Measurements from ENCODE around the gene DDX11. TPM values are rescaled to one million over a fixed set of nuclear protein-coding genes. Genes with fewer than 3 reads are reported as not detected.
"Not testable (repeated sequence)": the region's sequence is repeated elsewhere in the genome, so short reads cannot be mapped to it uniquely, and the experiment has no call there.

DDX11 gene
- total and polyA plus RNA-seq, 5 donors: 5.4 to 16.5 (median 7.8) TPM

GRCh38 chr12:31122481-31122880, 48.8 kb downstream of the DDX11 start:
- intact Hi-C loops (cut with DNase I): no loop called here

GRCh38 chr12:31124158-31124557, 50.5 kb downstream of the DDX11 start:
- intact Hi-C loops (cut with DNase I); H3K27ac ChIP-seq (ENCODE audit: low read length); H3K9me3 ChIP-seq (ENCODE audit: control insufficient read depth, low read length); H3K27me3 ChIP-seq (ENCODE audit: control insufficient read depth, insufficient read depth); H3K4me1 ChIP-seq (ENCODE audit: control insufficient read depth, insufficient read depth, low read length); H3K4me3 ChIP-seq (ENCODE audit: low read length); ATAC-seq; DNase-seq: not testable (repeated sequence)
- 54% methylated on average over 8 of the region's 8 CpGs for WGBS

More at GRCh38 chr12:31122481-31122880, 48.8 kb downstream of the DDX11 start:
- ATAC-seq (no peak), DNase-seq (peak in 1 of 3 donors; percentile 30)
- Histone ChIP-seq H3K4me3 (ENCODE audit: low read length) (no peak overlapping the region), H3K4me1 (ENCODE audit: control insufficient read depth, insufficient read depth, low read length) (no peaks in the 10 kb centered on the region), H3K9me3 (ENCODE audit: control insufficient read depth, low read length) (no peaks in the 10 kb centered on the region), H3K27me3 (ENCODE audit: control insufficient read depth, insufficient read depth) (no peaks in the 10 kb centered on the region), H3K27ac (ENCODE audit: low read length) (no peak overlapping the region)
- 71% methylated on average over 15 of the region's 19 CpGs for WGBS

DNA sequence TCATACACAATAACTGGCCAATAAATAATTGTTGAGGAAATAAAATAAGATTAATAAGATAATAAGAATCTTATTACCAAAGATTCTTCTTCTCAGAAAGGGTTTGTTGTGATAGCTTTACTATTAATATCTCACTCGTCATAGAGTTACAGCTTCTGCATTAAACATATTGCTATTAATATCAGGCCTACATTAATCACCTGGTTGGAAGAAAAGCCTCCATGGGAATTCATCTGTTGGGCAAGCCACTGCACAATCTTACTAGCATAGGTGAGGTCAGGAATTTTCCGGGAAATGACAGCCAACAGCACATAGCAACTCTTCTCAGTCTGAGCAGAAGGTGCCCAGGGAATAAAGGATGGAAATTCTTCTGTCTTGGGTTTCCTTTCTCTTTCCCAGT, 51.5 kb downstream of the DDX11 start:
- ATAC-seq; H3K27ac ChIP-seq (ENCODE audit: low read length); H3K4me3 ChIP-seq (ENCODE audit: low read length); intact Hi-C loops (cut with DNase I); H3K9me3 ChIP-seq (ENCODE audit: control insufficient read depth, low read length); H3K27me3 ChIP-seq (ENCODE audit: control insufficient read depth, insufficient read depth); H3K4me1 ChIP-seq (ENCODE audit: control insufficient read depth, insufficient read depth, low read length); DNase-seq: not testable (repeated sequence)
- 73% methylated on average over 2 of the region's 2 CpGs for WGBS

- H3K4me1 ChIP-seq (ENCODE audit: control insufficient read depth, insufficient read depth, low read length); H3K4me3 ChIP-seq (ENCODE audit: low read length); H3K27ac ChIP-seq (ENCODE audit: low read length); DNase-seq; intact Hi-C loops (cut with DNase I); ATAC-seq; H3K27me3 ChIP-seq (ENCODE audit: control insufficient read depth, insufficient read depth); H3K9me3 ChIP-seq (ENCODE audit: control insufficient read depth, low read length): not testable (repeated sequence)
- 77% methylated on average over 2 of the region's 4 CpGs for WGBS
Measured at GRCh38 chr12:31127209-31127848, 53.7 kb downstream of the DDX11 start.

DNA sequence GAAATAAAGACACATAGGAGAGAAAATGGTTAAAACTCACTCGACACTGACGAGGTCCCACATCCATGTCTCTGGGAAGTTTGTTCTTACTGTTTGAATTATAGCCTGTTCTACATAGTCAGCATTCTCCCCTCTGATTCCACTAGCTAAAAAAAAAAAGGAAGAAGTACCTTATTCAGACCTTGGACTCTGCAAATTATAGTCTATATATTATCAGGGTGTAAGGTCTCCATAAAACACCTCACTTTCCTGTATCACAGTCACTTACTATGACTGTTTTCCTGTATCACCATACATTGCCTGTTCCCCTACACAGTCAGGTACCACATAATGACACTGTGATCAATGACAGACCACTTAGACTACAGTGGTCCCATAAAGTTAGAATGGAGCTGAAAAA, 62.9 kb downstream of the DDX11 start:
- DNase-seq; ATAC-seq; H3K4me1 ChIP-seq (ENCODE audit: control insufficient read depth, insufficient read depth, low read length); H3K27ac ChIP-seq (ENCODE audit: low read length); H3K9me3 ChIP-seq (ENCODE audit: control insufficient read depth, low read length); intact Hi-C loops (cut with DNase I); H3K4me3 ChIP-seq (ENCODE audit: low read length); H3K27me3 ChIP-seq (ENCODE audit: control insufficient read depth, insufficient read depth): not testable (repeated sequence)
- 66% methylated on average over 2 of the region's 2 CpGs for WGBS

DNA sequence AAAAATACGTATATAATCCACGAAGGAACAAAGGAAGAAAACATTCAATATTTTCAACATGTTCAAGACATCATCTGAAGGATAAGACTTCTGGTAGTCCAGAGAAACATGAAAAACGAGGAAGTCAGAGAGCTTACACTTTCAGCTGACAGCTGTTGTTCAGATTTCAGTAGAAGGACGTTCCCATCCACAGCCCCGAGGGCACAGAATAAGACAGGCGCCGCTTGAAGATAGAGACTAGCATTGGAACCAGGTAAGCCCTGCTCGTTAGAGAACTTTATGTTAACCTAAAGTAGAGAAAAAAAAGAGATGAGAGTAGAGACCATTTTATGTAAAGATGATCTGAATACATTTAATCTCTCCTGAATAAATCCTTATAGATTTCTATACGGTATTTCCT, 71.1 kb downstream of the DDX11 start:
- H3K9me3 ChIP-seq (ENCODE audit: control insufficient read depth, low read length); H3K27ac ChIP-seq (ENCODE audit: low read length); DNase-seq; H3K4me3 ChIP-seq (ENCODE audit: low read length); H3K27me3 ChIP-seq (ENCODE audit: control insufficient read depth, insufficient read depth); intact Hi-C loops (cut with DNase I); H3K4me1 ChIP-seq (ENCODE audit: control insufficient read depth, insufficient read depth, low read length); ATAC-seq: not testable (repeated sequence)
- 27% methylated on average over 9 of the region's 9 CpGs for WGBS

DNA sequence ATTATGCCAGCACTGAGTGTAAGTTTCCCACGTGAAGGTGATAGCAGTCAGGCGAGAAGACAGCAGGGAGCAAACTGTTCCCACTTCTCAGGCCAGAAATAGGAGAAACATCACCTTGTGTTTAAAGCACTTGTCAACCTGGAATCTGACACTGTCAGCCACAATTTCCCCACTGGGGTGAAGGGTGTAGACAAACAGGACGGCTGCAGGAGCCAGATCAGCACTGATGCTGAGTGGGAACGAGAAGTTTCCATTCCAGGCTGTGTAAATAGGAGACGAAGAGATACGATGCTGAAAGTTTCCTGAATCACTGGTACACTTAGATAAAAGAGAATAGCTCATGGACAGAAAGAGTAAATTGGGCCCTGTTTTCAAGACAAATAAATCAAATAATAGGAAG, 71.6 kb downstream of the DDX11 start:
- H3K4me1 ChIP-seq (ENCODE audit: control insufficient read depth, insufficient read depth, low read length); H3K27me3 ChIP-seq (ENCODE audit: control insufficient read depth, insufficient read depth); H3K9me3 ChIP-seq (ENCODE audit: control insufficient read depth, low read length); H3K4me3 ChIP-seq (ENCODE audit: low read length); intact Hi-C loops (cut with DNase I); H3K27ac ChIP-seq (ENCODE audit: low read length): not testable (repeated sequence)
- 9% methylated on average over 6 of the region's 6 CpGs for WGBS
- DNase-seq (peak in 2 of 3 donors; percentile 21 to 34), ATAC-seq (peak; percentile 89 to 92)

- H3K4me1 ChIP-seq (ENCODE audit: control insufficient read depth, insufficient read depth, low read length); intact Hi-C loops (cut with DNase I); H3K27me3 ChIP-seq (ENCODE audit: control insufficient read depth, insufficient read depth); DNase-seq; H3K9me3 ChIP-seq (ENCODE audit: control insufficient read depth, low read length); H3K27ac ChIP-seq (ENCODE audit: low read length); H3K4me3 ChIP-seq (ENCODE audit: low read length); ATAC-seq: not testable (repeated sequence)
- 89% methylated on average over 2 of the region's 3 CpGs for WGBS
Measured at GRCh38 chr12:31147415-31147814, 73.8 kb downstream of the DDX11 start.

DNA sequence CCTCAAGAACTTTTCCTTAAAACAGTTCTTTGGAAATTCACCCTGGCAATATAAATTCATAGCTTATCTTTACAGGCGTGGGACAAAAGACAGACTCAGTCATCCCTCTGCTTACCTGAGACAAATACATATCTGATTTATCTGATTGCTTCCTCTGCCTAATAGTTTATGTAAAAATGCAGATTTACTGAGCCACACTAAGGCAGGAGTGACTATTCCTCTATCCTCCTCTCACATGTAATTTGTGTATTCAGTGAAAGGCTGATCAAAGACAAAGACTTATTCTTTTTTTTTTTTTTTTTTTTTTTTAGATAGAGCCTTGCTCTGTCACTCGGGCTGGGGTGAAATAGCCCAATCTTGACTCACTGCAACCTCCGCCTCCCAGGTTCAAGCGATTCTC, 77.1 kb downstream of the DDX11 start:
- ATAC-seq; H3K9me3 ChIP-seq (ENCODE audit: control insufficient read depth, low read length): not testable (repeated sequence)

More for the DNA sequence above, 77.1 kb downstream of the DDX11 start:
- H3K27ac ChIP-seq (ENCODE audit: low read length); H3K4me1 ChIP-seq (ENCODE audit: control insufficient read depth, insufficient read depth, low read length); intact Hi-C loops (cut with DNase I); H3K27me3 ChIP-seq (ENCODE audit: control insufficient read depth, insufficient read depth); DNase-seq; H3K4me3 ChIP-seq (ENCODE audit: low read length): not testable (repeated sequence)
- 66% methylated on average over 4 of the region's 4 CpGs for WGBS

Other genes with a start within 250 kb of the DDX11 start
- 1 to 10 TPM; 3.8 to 4.9 (median 4.1) TPM for gene TSPAN11, start 147.1 kb upstream of the DDX11 start, total RNA-seq
- gene TSPAN11, start 147.1 kb upstream of the DDX11 start, polyA plus RNA-seq: 2.8 TPM

Measured in right cardiac atrium (tissue), 5 donors.